ENCODE measurements around the gene NTM. TPM values are rescaled to one million over a fixed set of nuclear protein-coding genes. Genes with fewer than 3 reads are reported as not detected.

Gene NTM
- total and polyA plus RNA-seq, 2 experiments from 2014 or later = 2.2 to 4.9 TPM

GRCh38 chr11:131840545-131840944, 470.1 kb downstream of the NTM start:
- DNase-seq (ENCODE audit: low spot score) = no peak
- no peak overlapping the region for H3K4me3 ChIP-seq
- no peak overlapping the region for H2AFZ ChIP-seq
- no peaks in the 10 kb centered on the region for H3K4me1 ChIP-seq (ENCODE audit: insufficient read depth)
- H3K9me3 ChIP-seq (ENCODE audit: low read depth) = no peaks in the 10 kb centered on the region
- no peaks in the 10 kb centered on the region for H4K20me1 ChIP-seq (ENCODE audit: insufficient read depth, poor library complexity, severe bottlenecking)
- H3K4me2 ChIP-seq = no peak overlapping the region
- no peak overlapping the region for H3K27ac ChIP-seq
- H3K36me3 ChIP-seq (replicated peaks; ENCODE audit: insufficient read depth, low read depth) = no peaks in the 10 kb centered on the region
- H3K27me3 ChIP-seq = peaks cover 4% of the 10 kb centered on the region
- no peaks in the 10 kb centered on the region for H3K9me2 ChIP-seq (replicated peaks; ENCODE audit: insufficient read depth)
- TF ChIP-seq CTCF (IDR thresholded peaks at IDR 0.05; ENCODE audit: poor library complexity) (no peak), EZH2phosphoT487 (IDR thresholded peaks at IDR 0.05; ENCODE audit: low read depth, severe bottlenecking, unreplicated experiment) (no peak), EZH2 (IDR thresholded peaks at IDR 0.05; ENCODE audit: borderline replicate concordance) (no peak)
- no peaks in the 10 kb centered on the region for H3K79me2 ChIP-seq
- WGBS (ENCODE audit: low lambda C conversion rate, missing lambda C conversion rate) = 85% methylated on average over 3 of the region's 3 CpGs

- no peak for DNase-seq (ENCODE audit: low spot score)
- H3K27me3 ChIP-seq = peaks cover 4% of the 10 kb centered on the region
- 70% methylated on average over 1 of the region's 1 CpG for WGBS (ENCODE audit: low lambda C conversion rate, missing lambda C conversion rate)
- no peaks in the 10 kb centered on the region for H3K9me2 ChIP-seq (replicated peaks; ENCODE audit: insufficient read depth)
- H3K9me3 ChIP-seq (ENCODE audit: low read depth) = no peaks in the 10 kb centered on the region
- TF ChIP-seq EZH2phosphoT487 (IDR thresholded peaks at IDR 0.05; ENCODE audit: low read depth, severe bottlenecking, unreplicated experiment) (no peak), CTCF (IDR thresholded peaks at IDR 0.05; ENCODE audit: poor library complexity) (no peak), EZH2 (IDR thresholded peaks at IDR 0.05; ENCODE audit: borderline replicate concordance) (no peak)
- H3K27ac ChIP-seq = no peak overlapping the region
- H3K4me1 ChIP-seq (ENCODE audit: insufficient read depth) = no peaks in the 10 kb centered on the region
- no peaks in the 10 kb centered on the region for H4K20me1 ChIP-seq (ENCODE audit: insufficient read depth, poor library complexity, severe bottlenecking)
- no peak overlapping the region for H2AFZ ChIP-seq
- H3K4me2 ChIP-seq = no peak overlapping the region
- no peaks in the 10 kb centered on the region for H3K36me3 ChIP-seq (replicated peaks; ENCODE audit: insufficient read depth, low read depth)
- no peaks in the 10 kb centered on the region for H3K79me2 ChIP-seq
- no peak overlapping the region for H3K4me3 ChIP-seq
Measured at GRCh38 chr11:131841028-131841427, 470.6 kb downstream of the NTM start.

- Histone ChIP-seq H3K4me1 (ENCODE audit: insufficient read depth) (no peaks in the 10 kb centered on the region), H3K9me3 (ENCODE audit: low read depth) (no peaks in the 10 kb centered on the region), H3K27me3 (peaks cover 4% of the 10 kb centered on the region), H3K4me3 (no peak overlapping the region), H3K79me2 (no peaks in the 10 kb centered on the region), H3K27ac (no peak overlapping the region), H3K36me3 (replicated peaks; ENCODE audit: insufficient read depth, low read depth) (no peaks in the 10 kb centered on the region), H4K20me1 (ENCODE audit: insufficient read depth, poor library complexity, severe bottlenecking) (no peaks in the 10 kb centered on the region), H2AFZ (no peak overlapping the region), H3K9me2 (replicated peaks; ENCODE audit: insufficient read depth) (no peaks in the 10 kb centered on the region), H3K4me2 (no peak overlapping the region)
- no peak for DNase-seq (ENCODE audit: low spot score)
- 83% methylated on average over 11 of the region's 11 CpGs for WGBS (ENCODE audit: low lambda C conversion rate, missing lambda C conversion rate)
- TF ChIP-seq CTCF (IDR thresholded peaks at IDR 0.05; ENCODE audit: poor library complexity) (no peak), EZH2 (IDR thresholded peaks at IDR 0.05; ENCODE audit: borderline replicate concordance) (no peak), EZH2phosphoT487 (IDR thresholded peaks at IDR 0.05; ENCODE audit: low read depth, severe bottlenecking, unreplicated experiment) (no peak)
Measured at GRCh38 chr11:131841925-131842635, 471.7 kb downstream of the NTM start.

Data from hepatocyte (in vitro differentiated cells).